Measurements from ENCODE around the gene APEH.
"Not testable (repeated sequence)": the region's sequence is repeated elsewhere in the genome, so short reads cannot be mapped to it uniquely, and the experiment has no call there.

APEH gene

GRCh38 chr3:49694409-49695070, 20.4 kb downstream of the APEH start:
- DNase-seq: not testable (repeated sequence)

DNA sequence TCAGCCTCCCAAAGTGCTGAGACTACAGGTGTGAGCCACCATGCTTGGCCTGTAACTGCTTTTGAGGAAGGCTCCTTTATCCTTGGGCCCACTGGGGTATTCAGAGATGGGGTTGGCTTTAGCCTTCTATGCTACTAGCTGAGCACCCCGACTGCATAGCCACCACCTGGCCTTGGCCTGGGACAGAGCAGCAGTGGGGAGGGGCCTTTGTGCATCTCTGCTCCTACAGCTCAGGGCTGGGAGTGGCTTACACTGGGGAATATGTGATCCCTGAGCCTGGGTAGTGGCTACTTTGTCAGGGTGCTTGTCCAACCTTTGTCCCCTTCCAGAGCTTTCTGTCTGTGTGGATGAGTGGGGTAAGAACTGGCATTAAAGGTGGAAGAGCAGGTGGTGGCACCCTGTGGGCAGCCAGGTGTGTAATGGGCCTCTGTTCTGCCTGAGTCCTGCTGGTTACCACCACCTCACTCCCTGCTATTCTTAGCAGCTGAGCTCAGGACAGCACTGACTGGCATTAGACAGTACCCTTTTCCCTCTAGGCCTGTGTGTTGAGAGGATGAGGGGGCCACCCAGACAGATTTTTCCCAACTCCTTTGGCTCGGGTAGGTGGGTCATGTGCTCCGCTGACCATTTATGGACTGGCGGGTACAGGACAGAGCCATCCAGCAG, 21.3 kb downstream of the APEH start:
- DNase-seq: not testable (repeated sequence)

- DNase-seq: no peak
Observed at GRCh38 chr3:49699281-49699979, 25.3 kb downstream of the APEH start.

- no peak for DNase-seq
Observed at GRCh38 chr3:49700014-49700413, 25.9 kb downstream of the APEH start.

GRCh38 chr3:49700453-49701128, 26.4 kb downstream of the APEH start:
- no peak for DNase-seq

- DNase-seq: no peak
Observed at GRCh38 chr3:49701388-49702077, 27.4 kb downstream of the APEH start.

GRCh38 chr3:49702672-49703071, 28.5 kb downstream of the APEH start:
- no peak for DNase-seq

DNA sequence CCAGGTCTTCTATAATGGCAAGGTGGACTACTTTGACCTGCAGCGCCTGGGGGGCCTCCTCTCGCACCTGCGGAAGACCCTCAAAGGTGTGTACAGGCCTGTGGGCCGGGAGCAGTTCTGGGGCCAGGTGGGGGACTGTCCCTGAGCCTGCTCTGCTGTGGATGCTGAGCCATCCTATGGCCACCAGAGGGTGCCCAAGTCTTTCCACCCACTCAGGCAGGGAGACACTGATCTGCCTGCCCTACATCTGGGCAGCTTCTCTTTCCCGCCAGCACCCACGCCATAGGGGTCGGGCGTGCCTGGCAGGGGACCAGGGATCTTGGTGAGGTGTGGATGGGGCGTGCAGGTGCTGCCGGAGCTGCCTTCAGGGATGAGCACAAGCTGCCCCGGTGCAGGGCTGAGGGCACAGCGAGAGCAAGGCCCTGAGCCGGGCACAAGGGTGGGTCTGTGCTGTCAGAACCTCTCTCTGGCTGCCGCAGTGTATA, 29.3 kb downstream of the APEH start:
- DNase-seq: peak; percentile 71 to 80

DNA sequence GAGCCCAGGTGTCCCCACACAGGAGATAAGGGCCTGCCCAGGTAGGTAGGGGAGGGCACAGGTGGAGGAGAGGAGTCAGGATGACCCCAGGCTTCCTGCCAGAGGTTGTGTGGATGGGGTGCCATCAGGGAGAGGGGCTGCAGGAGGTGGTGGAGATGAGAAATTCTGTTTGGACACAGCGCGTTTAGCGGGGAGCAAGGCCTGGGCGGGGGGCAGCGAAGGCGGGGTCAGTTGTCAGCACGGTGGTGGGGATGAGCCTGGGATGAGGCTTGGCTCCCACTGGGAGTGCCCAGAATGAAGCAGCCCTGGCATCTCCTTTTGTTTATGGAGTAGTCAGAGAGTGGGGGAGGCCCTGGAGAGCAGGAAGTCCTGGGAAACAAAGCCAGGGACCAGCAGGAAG, 29.8 kb downstream of the APEH start:
- no peak for DNase-seq

DNA sequence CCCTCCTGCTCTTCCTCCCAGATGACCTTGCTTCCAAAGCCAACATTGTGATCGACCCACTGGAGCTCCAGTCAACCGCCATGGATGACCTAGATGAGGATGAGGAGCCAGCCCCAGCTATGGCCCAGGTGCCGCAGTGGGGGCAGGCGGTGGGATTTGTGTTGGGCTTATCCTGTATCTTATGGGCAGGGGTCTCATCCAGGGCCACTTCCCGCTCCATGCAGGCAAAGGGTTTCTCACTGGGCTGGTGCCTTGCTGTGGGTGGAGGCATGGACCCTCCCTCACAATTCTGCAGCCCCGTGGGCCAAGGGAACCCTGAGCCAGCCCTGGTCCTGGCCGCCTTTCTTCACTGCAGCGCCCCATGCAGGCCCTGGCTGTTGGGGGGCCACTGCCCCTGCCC, 30.5 kb downstream of the APEH start:
- DNase-seq: no peak

DNA sequence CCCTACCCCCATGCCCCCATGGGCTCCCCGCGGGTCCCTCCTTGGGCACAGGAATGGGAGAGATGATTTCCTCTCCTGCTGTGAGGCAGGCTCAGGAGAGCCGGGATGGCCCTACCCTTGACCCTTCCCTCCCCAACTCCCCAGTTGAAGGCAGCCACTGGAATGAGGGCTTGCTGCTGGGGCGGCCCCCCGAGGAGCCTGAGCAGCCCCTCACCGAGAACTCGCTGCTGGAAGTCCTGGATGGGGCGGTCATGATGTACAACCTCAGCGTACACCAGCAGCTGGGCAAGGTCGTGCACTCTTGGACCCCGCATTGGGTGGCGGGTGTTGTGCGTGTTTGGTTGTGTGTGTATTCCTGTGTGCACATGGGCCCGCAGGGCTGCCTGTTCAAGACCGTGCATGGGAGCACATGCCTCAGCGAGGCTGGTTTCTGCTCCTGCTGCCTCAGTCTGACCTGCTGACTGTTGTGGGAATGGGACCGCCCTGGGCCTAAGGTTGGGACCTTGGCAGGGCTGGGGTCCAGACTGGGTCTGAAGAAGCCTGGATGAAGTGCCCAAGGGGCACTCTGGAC, 31.3 kb downstream of the APEH start:
- no peak for DNase-seq

DNA sequence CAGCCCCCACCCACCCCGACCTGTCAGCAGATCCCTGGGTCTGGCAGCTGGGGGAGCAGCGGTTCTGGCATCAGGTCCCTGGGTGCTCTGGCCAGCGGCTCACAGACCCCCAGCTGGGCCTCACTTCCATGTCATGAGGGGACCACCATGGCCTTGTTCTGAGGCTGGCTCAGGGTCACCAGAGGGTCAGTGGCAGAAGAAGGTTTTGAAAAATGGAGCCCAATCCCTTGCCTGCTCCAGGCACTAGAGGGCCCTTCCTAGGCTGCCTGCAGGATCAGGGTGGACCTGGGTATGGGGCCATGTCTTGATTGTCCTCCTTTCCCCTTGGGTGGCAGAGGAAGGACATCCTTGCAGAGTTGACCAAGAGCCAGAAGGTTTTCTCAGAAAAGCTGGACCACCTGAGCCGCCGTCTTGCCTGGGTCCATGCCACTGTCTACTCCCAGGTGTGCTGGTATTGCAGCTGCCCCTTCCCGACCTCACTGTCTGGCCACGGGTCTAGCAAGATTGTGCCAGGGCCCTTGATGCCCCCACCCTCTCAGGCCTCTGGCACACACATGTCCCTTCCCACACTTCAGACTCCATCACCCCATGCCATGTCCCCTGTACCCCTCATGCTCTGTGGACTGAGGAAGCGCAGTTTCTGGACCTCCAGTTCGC, 32.4 kb downstream of the APEH start:
- no peak for DNase-seq

- DNase-seq: no peak
Observed at GRCh38 chr3:49707113-49707480, 32.9 kb downstream of the APEH start.

DNA sequence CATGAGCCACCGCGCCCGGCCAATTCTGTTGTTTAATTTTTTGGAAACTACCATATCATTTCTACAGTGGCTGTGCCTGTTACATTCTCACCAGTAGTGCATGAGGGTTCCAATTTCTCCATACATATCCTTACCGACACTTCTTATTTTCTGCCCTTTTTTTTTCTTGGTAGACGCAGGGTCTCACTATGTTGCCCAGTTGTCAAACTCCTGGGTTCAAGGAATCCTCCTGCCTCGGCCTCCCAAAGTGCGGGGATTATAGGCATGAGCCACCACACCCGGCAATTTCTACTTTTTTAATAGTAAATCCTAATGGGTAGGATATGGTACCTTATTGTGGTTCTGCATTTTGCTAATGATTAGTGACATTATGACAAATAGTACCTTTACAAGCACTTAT, 35.7 kb downstream of the APEH start:
- DNase-seq: no peak

GRCh38 chr3:49711489-49711888, 37.3 kb downstream of the APEH start:
- no peak for DNase-seq

DNA sequence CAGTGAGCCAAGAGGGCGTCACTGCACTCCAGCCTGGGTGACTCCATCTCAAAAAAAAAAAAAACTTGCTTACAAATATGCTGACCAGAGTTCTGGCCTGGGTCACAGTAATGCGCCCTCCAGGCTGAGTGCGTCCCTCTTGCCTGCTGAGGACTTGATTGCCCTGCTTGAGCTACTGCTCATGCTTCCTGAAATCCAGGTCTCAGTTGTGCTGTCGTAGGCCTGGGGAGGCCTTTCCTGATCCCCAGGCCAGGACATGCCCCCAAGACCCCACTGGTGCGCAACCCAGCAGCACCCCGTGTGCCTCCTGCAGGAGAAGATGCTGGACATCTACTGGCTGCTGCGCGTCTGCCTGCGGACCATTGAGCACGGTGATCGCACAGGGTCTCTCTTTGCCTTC, 38.0 kb downstream of the APEH start:
- DNase-seq: no peak

GRCh38 chr3:49712631-49713317, 38.6 kb downstream of the APEH start:
- DNase-seq: no peak

DNA sequence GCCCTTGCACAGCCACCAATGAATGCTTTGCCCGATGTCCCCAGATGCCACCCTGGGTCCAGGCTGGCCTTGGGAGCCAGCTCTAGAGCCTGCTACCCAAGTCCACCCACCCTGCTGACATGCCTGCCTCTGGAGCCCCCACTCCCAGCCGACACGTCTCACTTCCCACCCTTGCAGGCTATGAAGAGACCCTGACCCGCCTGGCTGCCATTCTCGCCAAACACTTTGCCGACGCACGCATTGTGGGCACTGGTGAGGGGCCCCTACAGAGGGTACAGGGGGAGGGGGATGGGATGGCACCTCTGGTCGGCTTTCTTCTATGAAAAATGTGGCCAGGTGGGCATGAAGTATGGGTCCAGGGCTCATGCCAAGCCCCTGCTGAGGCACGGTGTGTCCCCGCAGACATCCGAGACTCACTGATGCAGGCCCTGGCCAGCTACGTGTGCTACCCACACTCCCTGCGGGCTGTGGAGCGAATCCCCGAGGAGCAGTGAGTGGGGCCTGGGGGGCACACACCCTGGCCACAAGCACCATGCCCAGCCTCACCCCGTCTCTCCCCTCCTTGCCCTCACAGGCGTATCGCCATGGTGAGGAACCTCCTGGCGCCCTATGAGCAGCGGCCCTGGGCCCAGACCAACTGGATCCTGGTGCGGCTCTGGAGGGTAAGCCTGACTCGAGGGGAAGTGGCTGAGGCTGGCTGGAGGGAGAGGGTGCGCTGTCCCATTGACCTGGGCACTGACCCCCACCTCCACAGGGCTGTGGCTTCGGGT, 39.4 kb downstream of the APEH start:
- DNase-seq: no peak

GRCh38 chr3:49714728-49715550, 40.8 kb downstream of the APEH start:
- DNase-seq: no peak

Data from CD4-positive, alpha-beta T cell treated with Interferon alpha-2 for 1 hour (primary cell).